IMR-90 (cell line): ENCODE data around the gene ALK. TPM values are rescaled to one million over a fixed set of nuclear protein-coding genes. Genes with fewer than 3 reads are reported as not detected.
A peak's percentile ranks its signal among the peaks of the same experiment; 100 is the strongest.

Source experiments
- ATAC-seq: fragments of 200-7000 bp; cut with Tn5 transposase; 2 replicates; pipeline ENCODE4 v1.9.1; 2020; ENCODE audit warnings: low read depth, mild to moderate bottlenecking, moderate library complexity
- BruUV-seq: library from RNA; stranded (reverse); fragments of 400-500 nt; replicated peaks from 2 replicates; lab custom pipeline; 2021; lab: Mats Ljungman, UMichigan
- CTCF ChIA-PET: fragments of 300-600 bp; formaldehyde crosslinking; extraction: SDS; loops from one replicate; lab custom pipeline; 2021; ENCODE audit warnings: antibody characterized with exemption; lab: Yijun Ruan, JAX
- POLR2A ChIA-PET: fragments of 300-600 bp; sonication (Branson Sonifier 250); formaldehyde crosslinking; loops from one replicate; lab custom pipeline; 2022; ENCODE audit warnings: antibody characterized with exemption; ENCODE audit not compliant: unreplicated experiment; lab: Charles Lee
- DNase-seq: peaks from one replicate; pipeline ENCODE4 v3.0.0; 2013
- H2AFZ ChIP-seq: replicated peaks from 2 replicates; pipeline ENCODE3; 2013; ENCODE audit warnings: low read length, mild to moderate bottlenecking; ENCODE audit not compliant: poor library complexity
- H2AK5ac ChIP-seq: 2 replicates; pipeline ENCODE4 v1.6.1; 2013; ENCODE audit warnings: low read depth, low read length, inconsistent platforms
- H2AK9ac ChIP-seq: replicated peaks from 2 replicates; pipeline ENCODE3; 2013; ENCODE audit warnings: mild to moderate bottlenecking, low read depth, low read length, moderate library complexity; ENCODE audit not compliant: poor library complexity
- H2BK120ac ChIP-seq: 2 replicates; pipeline ENCODE4 v1.6.1; 2013; ENCODE audit warnings: low read depth, low read length, inconsistent platforms
- H2BK15ac ChIP-seq: 3 replicates; pipeline ENCODE4 v1.6.1; 2013; ENCODE audit warnings: low read depth, low read length, inconsistent platforms
- H2BK20ac ChIP-seq: 2 replicates; pipeline ENCODE4 v1.6.1; 2013; ENCODE audit warnings: low read depth, mild to moderate bottlenecking, inconsistent platforms, low read length, moderate library complexity
- H2BK5ac ChIP-seq: 2 replicates; pipeline ENCODE4 v1.6.1; 2013; ENCODE audit warnings: mild to moderate bottlenecking, low read depth, low read length, inconsistent platforms; ENCODE audit not compliant: poor library complexity, severe bottlenecking
- H3K14ac ChIP-seq: replicated peaks from 2 replicates; pipeline ENCODE4 v1.6.1; 2013; ENCODE audit warnings: low read depth, low read length, inconsistent platforms
- H3K18ac ChIP-seq: 2 replicates; pipeline ENCODE4 v1.6.1; 2013; ENCODE audit warnings: low read depth, low read length, control low read depth
- H3K23ac ChIP-seq: 2 replicates; pipeline ENCODE4 v1.6.1; 2013; ENCODE audit warnings: low read depth, low read length, inconsistent platforms
- H3K27ac ChIP-seq: 2 replicates; pipeline ENCODE4 v1.5.1; 2013; ENCODE audit warnings: mild to moderate bottlenecking, control low read depth, low read length; ENCODE audit not compliant: insufficient read depth
- H3K27me3 ChIP-seq: 2 replicates; pipeline ENCODE4 v1.6.1; 2013; ENCODE audit warnings: low read length; ENCODE audit not compliant: control insufficient read depth, insufficient read depth
- H3K36me3 ChIP-seq: 2 replicates; pipeline ENCODE4 v1.6.1; 2013; ENCODE audit warnings: low read length, mixed read lengths; ENCODE audit not compliant: control insufficient read depth, insufficient read depth
- H3K4ac ChIP-seq: 2 replicates; pipeline ENCODE4 v1.6.1; 2013; ENCODE audit warnings: low read depth, low read length, inconsistent platforms
- H3K4me1 ChIP-seq: 2 replicates; pipeline ENCODE4 v1.6.1; 2013; ENCODE audit warnings: low read length, mixed read lengths; ENCODE audit not compliant: control insufficient read depth, insufficient read depth
- H3K4me2 ChIP-seq: 2 replicates; pipeline ENCODE4 v1.6.1; 2013; ENCODE audit warnings: low read depth, mild to moderate bottlenecking, control low read depth, low read length, moderate library complexity
- H3K4me3 ChIP-seq: 2 replicates; pipeline ENCODE4 v1.5.1; 2013; ENCODE audit warnings: low read depth, mild to moderate bottlenecking, control low read depth, low read length, moderate library complexity; ENCODE audit not compliant: insufficient read depth
- H3K56ac ChIP-seq: 2 replicates; pipeline ENCODE4 v1.6.1; 2013; ENCODE audit warnings: low read length, inconsistent platforms; ENCODE audit not compliant: insufficient read depth; ENCODE audit errors: extremely low read depth
- H3K79me1 ChIP-seq, 2 experiments: 2 replicates each; pipeline ENCODE4 v1.6.1; 2013; ENCODE audit warnings: low read length in 2 of 2, inconsistent platforms in 1 of 2, low read depth in 1 of 2
- H3K9ac ChIP-seq: 2 replicates; pipeline ENCODE4 v1.6.1; 2013; ENCODE audit warnings: low read depth, low read length, control low read depth
- H3K9me1 ChIP-seq: 2 replicates; pipeline ENCODE4 v1.6.1; 2013; ENCODE audit warnings: low read length, inconsistent platforms; ENCODE audit not compliant: insufficient read depth
- H3K9me3 ChIP-seq: 2 replicates; pipeline ENCODE4 v1.6.1; 2013; ENCODE audit warnings: low read length; ENCODE audit not compliant: control insufficient read depth, insufficient read depth
- H4K20me1 ChIP-seq: 2 replicates; pipeline ENCODE4 v1.6.1; 2013; ENCODE audit warnings: low read length, inconsistent platforms; ENCODE audit not compliant: insufficient read depth
- H4K5ac ChIP-seq: 2 replicates; pipeline ENCODE4 v1.6.1; 2013; ENCODE audit warnings: mild to moderate bottlenecking, low read depth, low read length, control low read depth
- H4K8ac ChIP-seq, 2 experiments: 2 replicates each; pipeline ENCODE4 v1.6.1; 2013; ENCODE audit warnings: low read depth in 2 of 2, low read length in 2 of 2, control low read depth in 1 of 2, inconsistent platforms in 1 of 2
- H4K91ac ChIP-seq: 2 replicates; pipeline ENCODE4 v1.6.1; 2013; ENCODE audit warnings: low read depth, low read length, inconsistent platforms; ENCODE audit not compliant: insufficient read depth
- BHLHE40 ChIP-seq: fragments of 150-350 bp; IDR thresholded peaks from 2 replicates; pipeline ENCODE4 v1.6.1; 2016; ENCODE audit warnings: mild to moderate bottlenecking, low read depth, low read length
- FOS ChIP-seq: fragments of 150-350 bp; IDR thresholded peaks from 2 replicates; pipeline ENCODE4 v1.6.1; 2016; ENCODE audit warnings: low read depth, low read length
- MAFK ChIP-seq: IDR thresholded peaks from 2 replicates; pipeline ENCODE4 v1.6.1; 2012; ENCODE audit warnings: low read depth, low read length, improper control_type of control experiment
- MAZ ChIP-seq: IDR thresholded peaks from 2 replicates; pipeline ENCODE4 v1.6.1; 2012; ENCODE audit warnings: low read depth, mild to moderate bottlenecking, low read length, improper control_type of control experiment, moderate library complexity, borderline replicate concordance
- NFE2L2 ChIP-seq: fragments of 150-350 bp; IDR thresholded peaks from 2 replicates; pipeline ENCODE4 v1.6.1; 2016; ENCODE audit warnings: low read depth, mild to moderate bottlenecking, low read length
- POLR2A ChIP-seq: IDR thresholded peaks from 2 replicates; pipeline ENCODE4 v1.6.1; 2012; ENCODE audit warnings: mild to moderate bottlenecking, low read depth, low read length
- RAD21 ChIP-seq: IDR thresholded peaks from 2 replicates; pipeline ENCODE4 v1.6.1; 2012; ENCODE audit warnings: low read length, improper control_type of control experiment
- RCOR1 ChIP-seq: IDR thresholded peaks from 2 replicates; pipeline ENCODE4 v1.6.1; 2012; ENCODE audit warnings: mild to moderate bottlenecking, low read length, improper control_type of control experiment; ENCODE audit not compliant: insufficient replicate concordance
- RFX5 ChIP-seq: IDR thresholded peaks from 2 replicates; pipeline ENCODE4 v1.8.0; 2012; ENCODE audit warnings: low read depth, mild to moderate bottlenecking, low read length, moderate library complexity
- USF2 ChIP-seq: fragments of 150-350 bp; IDR thresholded peaks from 2 replicates; pipeline ENCODE4 v1.6.1; 2017; ENCODE audit warnings: mild to moderate bottlenecking, antibody characterized with exemption, low read length, low read depth
- dilution Hi-C: fragments of 300-500 bp; cut with HindIII; formaldehyde crosslinking; loops from one replicate; pipeline ENCODE4 v1.14.3; 2018; ENCODE audit warnings: low sequenced_read_pairs; ENCODE audit not compliant: unreplicated experiment
- in situ Hi-C: fragments of 300-500 bp; cut with MboI; formaldehyde crosslinking; loops from 3 replicates; pipeline ENCODE4 v1.14.3; 2019; ENCODE audit warnings: low sequenced_read_pairs, inconsistent platforms, mixed read lengths
- intact Hi-C: fragments of 100-400 bp; cut with micrococcal nuclease; formaldehyde crosslinking; loops from 2 replicates; pipeline ENCODE4 v1.10.0; 2022
- polyA plus RNA-seq, 3 experiments: library from polyadenylated mRNA; depleted of rRNA; stranded (reverse); fragments of >200 nt; gene quantifications; 2 replicates each; pipeline ENCODE4 v1.2.3, GENCODE V29; 2012; ENCODE audit warnings: low replicate concordance in 1 of 3
- total RNA-seq: library from RNA; depleted of rRNA; stranded (reverse); fragments of >200 nt; gene quantifications from 2 replicates; pipeline ENCODE4 v1.2.3, GENCODE V29; 2012
- TF ChIP-seq, protein P1 (sequence below): fragments of 150-350 bp; IDR thresholded peaks from 2 replicates; pipeline ENCODE4 v1.6.1; 2016; ENCODE audit warnings: low read depth, mild to moderate bottlenecking, low read length, moderate library complexity, borderline replicate concordance

ALK gene
- total and polyA plus RNA-seq, 2 of the 4 experiments (the other 2 are of a cell fraction): not detected

GRCh38 chr2:29643196-29643595 lies 278.2 kb downstream of the ALK start:
- TF ChIP-seq MAZ (no peak), RCOR1 (no peak), RFX5 (no peak), NFE2L2 (no peak), POLR2A (no peak), RAD21 (no peak), USF2 (no peak), BHLHE40 (no peak), MAFK (no peak), FOS (no peak)
- TF ChIP-seq, protein P1, sequence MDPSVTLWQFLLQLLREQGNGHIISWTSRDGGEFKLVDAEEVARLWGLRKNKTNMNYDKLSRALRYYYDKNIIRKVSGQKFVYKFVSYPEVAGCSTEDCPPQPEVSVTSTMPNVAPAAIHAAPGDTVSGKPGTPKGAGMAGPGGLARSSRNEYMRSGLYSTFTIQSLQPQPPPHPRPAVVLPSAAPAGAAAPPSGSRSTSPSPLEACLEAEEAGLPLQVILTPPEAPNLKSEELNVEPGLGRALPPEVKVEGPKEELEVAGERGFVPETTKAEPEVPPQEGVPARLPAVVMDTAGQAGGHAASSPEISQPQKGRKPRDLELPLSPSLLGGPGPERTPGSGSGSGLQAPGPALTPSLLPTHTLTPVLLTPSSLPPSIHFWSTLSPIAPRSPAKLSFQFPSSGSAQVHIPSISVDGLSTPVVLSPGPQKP: no peak
- H2AK9ac ChIP-seq: no peak overlapping the region
- peak overlapping the region; percentile 48 for H2AFZ ChIP-seq
- H2BK15ac ChIP-seq: no peak overlapping the region
- H2BK5ac ChIP-seq: no peak overlapping the region
- H3K27ac ChIP-seq: no peak overlapping the region
- peak overlapping the region; percentile 19; the same call in 1 of the 2 replicates for H2BK20ac ChIP-seq
- H3K18ac ChIP-seq: peak overlapping the region; percentile 53; the same call in 1 of the 2 replicates
- H3K56ac ChIP-seq: no peak overlapping the region
- no peak overlapping the region for H3K4me2 ChIP-seq
- no peaks in the 10 kb centered on the region for H3K79me1 ChIP-seq
- H3K4me3 ChIP-seq: no peak overlapping the region
- no peaks in the 10 kb centered on the region; the same call in 1 of the 2 replicates for H3K9me3 ChIP-seq
- DNase-seq (no peak), ATAC-seq (no peak)
- H4K91ac ChIP-seq: no peak overlapping the region; the same call in 1 of the 2 replicates
- CTCF ChIA-PET: no interaction called here
- H2AK5ac ChIP-seq: no peak overlapping the region
- no TSS peak for BruUV-seq
- H4K20me1 ChIP-seq: no peaks in the 10 kb centered on the region
- no peaks in the 10 kb centered on the region for H3K9me1 ChIP-seq
- dilution Hi-C loops (no loop called here), in situ Hi-C loops (no loop called here), intact Hi-C loops (no loop called here)
- H3K14ac ChIP-seq: no peak overlapping the region
- 0 out of 2 replicates have a peak overlapping the region, but pooled peaks have one; percentile 49 for H2BK120ac ChIP-seq
- H3K23ac ChIP-seq: no peak overlapping the region
- peaks cover 2% of the 10 kb centered on the region; the same call in 1 of the 2 replicates for H3K4me1 ChIP-seq
- H3K4ac ChIP-seq: no peak overlapping the region; the same call in 1 of the 2 replicates
- POLR2A ChIA-PET: no interaction called here
- no peak overlapping the region for H3K9ac ChIP-seq
- no peak overlapping the region for H4K5ac ChIP-seq
- H3K36me3 ChIP-seq: no peaks in the 10 kb centered on the region
- H4K8ac ChIP-seq: no peak overlapping the region
- H3K27me3 ChIP-seq: no peaks in the 10 kb centered on the region; the same call in 1 of the 2 replicates
